H9 (cell line): ENCODE data around the gene MAP4K3. TPM values are rescaled to one million over a fixed set of nuclear protein-coding genes. Genes with fewer than 3 reads are reported as not detected.
"Not testable (repeated sequence)": the region's sequence is repeated elsewhere in the genome, so short reads cannot be mapped to it uniquely, and the experiment has no call there.

Experiments
- DNase-seq: peaks from one replicate; pipeline ENCODE4 v3.0.0-alpha.2; 2017
- H2AFZ ChIP-seq: one replicate; pipeline ENCODE4 v1.6.1; 2013; ENCODE audit warnings: mild to moderate bottlenecking, low read length, control low read depth, moderate library complexity
- H2AK5ac ChIP-seq: 2 replicates; pipeline ENCODE4 v1.6.1; 2013; ENCODE audit warnings: low read length, control low read depth, mixed read lengths; ENCODE audit not compliant: insufficient read length
- H2BK120ac ChIP-seq: one replicate; pipeline ENCODE4 v1.6.1; 2013; ENCODE audit warnings: low read depth, mild to moderate bottlenecking, low read length, control low read depth, inconsistent platforms; ENCODE audit not compliant: poor library complexity, severe bottlenecking
- H2BK12ac ChIP-seq: 2 replicates; pipeline ENCODE4 v1.6.1; 2013; ENCODE audit warnings: low read length, control low read depth, mixed read lengths, low read depth; ENCODE audit not compliant: insufficient read length
- H2BK15ac ChIP-seq: 2 replicates; pipeline ENCODE4 v1.6.1; 2013; ENCODE audit warnings: low read depth, low read length, control low read depth
- H2BK20ac ChIP-seq: one replicate; pipeline ENCODE4 v1.6.1; 2013; ENCODE audit warnings: low read depth, mild to moderate bottlenecking, low read length, control low read depth, inconsistent platforms; ENCODE audit not compliant: poor library complexity, severe bottlenecking
- H2BK5ac ChIP-seq: 2 replicates; pipeline ENCODE4 v1.6.1; 2013; ENCODE audit warnings: low read length, control low read depth, mixed read lengths; ENCODE audit not compliant: insufficient read length
- H3K14ac ChIP-seq: 2 replicates; pipeline ENCODE4 v1.6.1; 2013; ENCODE audit warnings: low read length, control low read depth; ENCODE audit not compliant: insufficient read depth
- H3K18ac ChIP-seq: 2 replicates; pipeline ENCODE4 v1.6.1; 2013; ENCODE audit warnings: low read depth, mild to moderate bottlenecking, mixed read lengths, low read length, control low read depth; ENCODE audit not compliant: insufficient read length
- H3K23ac ChIP-seq: 2 replicates; pipeline ENCODE4 v1.6.1; 2013; ENCODE audit warnings: low read length, control low read depth, mixed read lengths, low read depth; ENCODE audit not compliant: insufficient read length
- H3K23me2 ChIP-seq: 2 replicates; pipeline ENCODE4 v1.6.1; 2013; ENCODE audit warnings: low read depth, mild to moderate bottlenecking, mixed read lengths, low read length, control low read depth; ENCODE audit not compliant: insufficient read length, poor library complexity, severe bottlenecking
- H3K27ac ChIP-seq: 2 replicates; pipeline ENCODE4 v1.5.1; 2013; ENCODE audit warnings: low read length, control low read depth, mixed read lengths, low read depth; ENCODE audit not compliant: insufficient read length
- H3K27me3 ChIP-seq: 2 replicates; pipeline ENCODE4 v1.6.1; 2013; ENCODE audit warnings: low read length, control low read depth, inconsistent platforms; ENCODE audit not compliant: insufficient read depth
- H3K4ac ChIP-seq: 2 replicates; pipeline ENCODE4 v1.6.1; 2013; ENCODE audit warnings: low read depth, mild to moderate bottlenecking, control low read depth, inconsistent platforms, low read length, moderate library complexity
- H3K4me1 ChIP-seq: 2 replicates; pipeline ENCODE4 v1.6.1; 2013; ENCODE audit warnings: low read length, control low read depth, inconsistent platforms; ENCODE audit not compliant: insufficient read depth
- H3K4me2 ChIP-seq: 2 replicates; pipeline ENCODE4 v1.6.1; 2013; ENCODE audit warnings: low read length, control low read depth, mixed read lengths; ENCODE audit not compliant: insufficient read length, insufficient read depth
- H3K56ac ChIP-seq: 2 replicates; pipeline ENCODE4 v1.6.1; 2013; ENCODE audit warnings: low read depth, mild to moderate bottlenecking, mixed read lengths, low read length, control low read depth; ENCODE audit not compliant: insufficient read length
- H3K79me1 ChIP-seq: 2 replicates; pipeline ENCODE4 v1.6.1; 2013; ENCODE audit warnings: low read depth, mild to moderate bottlenecking, moderate library complexity, low read length, control low read depth, inconsistent platforms; ENCODE audit not compliant: insufficient read depth, poor library complexity, severe bottlenecking
- H3K79me2 ChIP-seq: 2 replicates; pipeline ENCODE4 v1.6.1; 2013; ENCODE audit warnings: low read length, control low read depth, inconsistent platforms; ENCODE audit not compliant: insufficient read depth
- H3K9ac ChIP-seq: 2 replicates; pipeline ENCODE4 v1.6.1; 2013; ENCODE audit warnings: low read length, control low read depth, mixed read lengths; ENCODE audit not compliant: insufficient read length; ENCODE audit errors: extremely low read depth
- H3K9me3 ChIP-seq: one replicate; pipeline ENCODE4 v1.6.1; 2013; ENCODE audit warnings: low read depth, low read length, inconsistent platforms; ENCODE audit not compliant: control insufficient read depth
- H3T11ph ChIP-seq: one replicate; pipeline ENCODE4 v1.6.1; 2013; ENCODE audit warnings: mild to moderate bottlenecking, low read length, control low read depth, inconsistent platforms
- H4K20me1 ChIP-seq: one replicate; pipeline ENCODE4 v1.6.1; 2013; ENCODE audit not compliant: control insufficient read depth, insufficient read length, insufficient read depth
- H4K5ac ChIP-seq: 2 replicates; pipeline ENCODE4 v1.6.1; 2013; ENCODE audit warnings: low read depth, mild to moderate bottlenecking, mixed read lengths, low read length, control low read depth; ENCODE audit not compliant: insufficient read length
- H4K8ac ChIP-seq: replicated peaks from 2 replicates; pipeline ENCODE4 v1.6.1; 2013; ENCODE audit warnings: low read length, control low read depth, mixed read lengths, low read depth; ENCODE audit not compliant: insufficient read length
- H4K91ac ChIP-seq: 2 replicates; pipeline ENCODE4 v1.6.1; 2013; ENCODE audit warnings: low read depth, mild to moderate bottlenecking, moderate library complexity, mixed read lengths, low read length, control low read depth; ENCODE audit not compliant: insufficient read length
- H3K27ac Mint-ChIP-seq, 3 experiments: 2 replicates in 2 of 3; 3 replicates in 1 of 3; pipeline ENCODE4 v1.8.0; 2020 to 2021; ENCODE audit warnings: mixed read lengths in 3 of 3, mild to moderate bottlenecking in 1 of 3, moderate library complexity in 1 of 3
- H3K27me3 Mint-ChIP-seq: 2 replicates; pipeline ENCODE4 v1.8.0; 2021; ENCODE audit warnings: low read depth, mild to moderate bottlenecking, moderate library complexity, mixed read lengths
- H3K36me3 Mint-ChIP-seq, 3 experiments: 2 replicates in 2 of 3; 3 replicates in 1 of 3; pipeline ENCODE4 v1.8.0; 2020 to 2021; ENCODE audit warnings: low read depth in 3 of 3, mixed read lengths in 3 of 3; ENCODE audit not compliant: insufficient read depth in 1 of 3
- H3K4me1 Mint-ChIP-seq, 2 experiments: 2 replicates each; pipeline ENCODE4 v1.8.0; 2020; ENCODE audit warnings: mixed read lengths in 2 of 2
- H3K4me3 Mint-ChIP-seq, 2 experiments: 2 replicates in 1 of 2; 3 replicates in 1 of 2; pipeline ENCODE4 v1.8.0; 2020 to 2021; ENCODE audit warnings: mild to moderate bottlenecking in 2 of 2, mixed read lengths in 2 of 2, moderate library complexity in 1 of 2
- H3K9me3 Mint-ChIP-seq, 2 experiments: 2 replicates in 1 of 2; 3 replicates in 1 of 2; pipeline ENCODE4 v1.8.0; 2020; ENCODE audit warnings: mild to moderate bottlenecking in 2 of 2, mixed read lengths in 2 of 2, moderate library complexity in 1 of 2
- CTCF ChIP-seq: fragments of 200-600 bp; sonication (generic); conservative IDR thresholded peaks from 3 replicates; pipeline ENCODE4 v1.8.0; 2021; ENCODE audit warnings: antibody characterized with exemption, mild to moderate bottlenecking
- WGBS: extraction: QIAGEN DNeasy Blood & Tissue Kit; methylation state at CpG from one replicate; pipeline ENCODE4 v1.1.7; 2013; ENCODE audit warnings: missing lambda C conversion rate, low lambda C conversion rate, mixed read lengths; ENCODE audit not compliant: insufficient read length; ENCODE audit errors: extremely low coverage; 5-methylcytosine and 5-hydroxymethylcytosine counted together
- total RNA-seq: library from RNA; stranded (reverse); gene quantifications from 2 replicates; pipeline ENCODE4 v1.2.1, GENCODE V29; 2021

The MAP4K3 gene
- total RNA-seq, 1 experiment from 2014 or later = 37.9 TPM

- H3K27me3 Mint-ChIP-seq = peaks cover 5% of the 10 kb centered on the region
- H3T11ph ChIP-seq = no peak overlapping the region
- no peak overlapping the region for H3K27ac ChIP-seq
- no peak overlapping the region for H2AFZ ChIP-seq
- H3K4me3 Mint-ChIP-seq = no peak overlapping the region
- no peak overlapping the region for H2BK20ac ChIP-seq
- no peak overlapping the region for H3K4ac ChIP-seq
- no peak overlapping the region for H4K91ac ChIP-seq
- H3K23ac ChIP-seq = no peak overlapping the region
- H4K8ac ChIP-seq = no peak overlapping the region
- H3K4me1 Mint-ChIP-seq = peaks cover 37 to 40% of the 10 kb centered on the region in 2 experiments
- no peaks in the 10 kb centered on the region for H4K20me1 ChIP-seq
- H3K14ac ChIP-seq = no peak overlapping the region
- peaks cover 30% of the 10 kb centered on the region for H3K9me3 ChIP-seq
- H2BK15ac ChIP-seq = no peak overlapping the region
- no peak overlapping the region for H2AK5ac ChIP-seq
- H2BK5ac ChIP-seq = no peak overlapping the region
- DNase-seq = no peak
- no peaks in the 10 kb centered on the region for H3K23me2 ChIP-seq
- no peak overlapping the region for H2BK12ac ChIP-seq
- peaks cover 67 to 73% of the 10 kb centered on the region in 2 experiments for H3K9me3 Mint-ChIP-seq
- H3K27ac Mint-ChIP-seq = no peak overlapping the region
- H3K27me3 ChIP-seq = no peaks in the 10 kb centered on the region
- no peak overlapping the region for H3K9ac ChIP-seq
- H3K4me1 ChIP-seq = peaks cover 7% of the 10 kb centered on the region
- peaks cover 5% of the 10 kb centered on the region for H3K79me1 ChIP-seq
- peaks cover 7% of the 10 kb centered on the region; the same call in 1 of the 2 replicates for H3K79me2 ChIP-seq
- H3K4me2 ChIP-seq = no peak overlapping the region
- H3K56ac ChIP-seq = no peak overlapping the region
- no peak for TF ChIP-seq CTCF
- peaks cover 47 to 76% (median 68%) of the 10 kb centered on the region in 3 experiments for H3K36me3 Mint-ChIP-seq
- no peak overlapping the region for H2BK120ac ChIP-seq
- no peak overlapping the region for H3K18ac ChIP-seq
- H4K5ac ChIP-seq = no peak overlapping the region
These were observed 75.6 kb downstream of the MAP4K3 start for GRCh38 chr2:39361511-39361910.

- peaks cover 57 to 62% of the 10 kb centered on the region in 2 experiments for H3K9me3 Mint-ChIP-seq
- H3K36me3 Mint-ChIP-seq = peaks cover 49 to 70% (median 63%) of the 10 kb centered on the region in 3 experiments
- not testable (repeated sequence) for H4K20me1 ChIP-seq, H2AFZ ChIP-seq, H3K79me1 ChIP-seq, H2BK120ac ChIP-seq, H3K4ac ChIP-seq, H3K79me2 ChIP-seq, H3K23me2 ChIP-seq, H3K56ac ChIP-seq, H2BK5ac ChIP-seq, H3K27me3 Mint-ChIP-seq, DNase-seq, H3K4me1 ChIP-seq, H3K27ac Mint-ChIP-seq, H3K4me3 Mint-ChIP-seq, H4K8ac ChIP-seq, H3K9ac ChIP-seq, H3T11ph ChIP-seq, H2BK12ac ChIP-seq, H3K27me3 ChIP-seq, H3K27ac ChIP-seq, H4K91ac ChIP-seq, H2BK15ac ChIP-seq, H3K4me2 ChIP-seq, H2BK20ac ChIP-seq, H3K14ac ChIP-seq, H3K23ac ChIP-seq, H3K18ac ChIP-seq, H4K5ac ChIP-seq, H2AK5ac ChIP-seq
- H3K9me3 ChIP-seq = peaks cover 26% of the 10 kb centered on the region
- no CpG with 5 or more reads among the region's 2 CpGs for WGBS
- H3K4me1 Mint-ChIP-seq = peaks cover 35 to 37% of the 10 kb centered on the region in 2 experiments
These were observed 76.7 kb downstream of the MAP4K3 start for GRCh38 chr2:39360342-39360741.
